Fibroblast of skin of back (primary cell): ENCODE data around the gene NR1H4.
"Not testable (repeated sequence)": the region's sequence is repeated elsewhere in the genome, so short reads cannot be mapped to it uniquely, and the experiment has no call there.

Experiments used
- DNase-seq: peaks from one replicate; pipeline ENCODE4 v3.0.0-alpha.2; 2013

Gene NR1H4

GRCh38 chr12:100573292-100574186 is 99.9 kb downstream of the NR1H4 start, which contains the start of gene GAS2L3:
Gene GAS2L3, plus strand, starts transcription at chr12:100573684. Its CDS starts 21,221 bp downstream, at chr12:100594905.
- DNase-seq: peak; percentile 83

GRCh38 chr12:100574187-100575074 is 100.8 kb downstream of the NR1H4 start:
- DNase-seq: peak; percentile 12

GRCh38 chr12:100576331-100577036 is 102.8 kb downstream of the NR1H4 start:
- peak; percentile 81 for DNase-seq

GRCh38 chr12:100578923-100579322 is 105.3 kb downstream of the NR1H4 start:
- no peak for DNase-seq

GRCh38 chr12:100579844-100580243 is 106.2 kb downstream of the NR1H4 start:
- DNase-seq: no peak

GRCh38 chr12:100584256-100584655 is 110.6 kb downstream of the NR1H4 start:
- no peak for DNase-seq

- DNase-seq: no peak
Measured at GRCh38 chr12:100591979-100592378, 118.3 kb downstream of the NR1H4 start.

GRCh38 chr12:100593490-100593889 is 119.8 kb downstream of the NR1H4 start:
- DNase-seq: peak; percentile 39

GRCh38 chr12:100601626-100602025 is 128.0 kb downstream of the NR1H4 start:
- DNase-seq: no peak

GRCh38 chr12:100602997-100603396 is 129.3 kb downstream of the NR1H4 start:
- DNase-seq: not testable (repeated sequence)

- no peak for DNase-seq
Measured at GRCh38 chr12:100608776-100609175, 135.1 kb downstream of the NR1H4 start.

GRCh38 chr12:100610666-100611430 is 137.2 kb downstream of the NR1H4 start:
- peak; percentile 9 for DNase-seq

- DNase-seq: no peak
Measured at GRCh38 chr12:100612606-100613005, 138.9 kb downstream of the NR1H4 start.
